Stimulated activated CD8-positive, alpha-beta memory T cell treated with anti-CD3 and anti-CD28 coated beads, Interleukin-15, amount 100 ng/mL, for 48 hours (primary cell): ENCODE results near the gene ZNF564.
"Not testable (repeated sequence)": the region's sequence is repeated elsewhere in the genome, so short reads cannot be mapped to it uniquely, and the experiment has no call there.

Experiments
- DNase-seq, 2 donors: peaks; one replicate each; pipeline ENCODE4 v3.0.0-alpha.2; 2020; ENCODE audit warnings: low read depth in 2 of 2

ZNF564 gene

GRCh38 chr19:12497032-12497431, 54.2 kb downstream of the ZNF564 start:
- no peak for DNase-seq

GRCh38 chr19:12496480-12496879, 54.8 kb downstream of the ZNF564 start:
- no peak for DNase-seq

DNA sequence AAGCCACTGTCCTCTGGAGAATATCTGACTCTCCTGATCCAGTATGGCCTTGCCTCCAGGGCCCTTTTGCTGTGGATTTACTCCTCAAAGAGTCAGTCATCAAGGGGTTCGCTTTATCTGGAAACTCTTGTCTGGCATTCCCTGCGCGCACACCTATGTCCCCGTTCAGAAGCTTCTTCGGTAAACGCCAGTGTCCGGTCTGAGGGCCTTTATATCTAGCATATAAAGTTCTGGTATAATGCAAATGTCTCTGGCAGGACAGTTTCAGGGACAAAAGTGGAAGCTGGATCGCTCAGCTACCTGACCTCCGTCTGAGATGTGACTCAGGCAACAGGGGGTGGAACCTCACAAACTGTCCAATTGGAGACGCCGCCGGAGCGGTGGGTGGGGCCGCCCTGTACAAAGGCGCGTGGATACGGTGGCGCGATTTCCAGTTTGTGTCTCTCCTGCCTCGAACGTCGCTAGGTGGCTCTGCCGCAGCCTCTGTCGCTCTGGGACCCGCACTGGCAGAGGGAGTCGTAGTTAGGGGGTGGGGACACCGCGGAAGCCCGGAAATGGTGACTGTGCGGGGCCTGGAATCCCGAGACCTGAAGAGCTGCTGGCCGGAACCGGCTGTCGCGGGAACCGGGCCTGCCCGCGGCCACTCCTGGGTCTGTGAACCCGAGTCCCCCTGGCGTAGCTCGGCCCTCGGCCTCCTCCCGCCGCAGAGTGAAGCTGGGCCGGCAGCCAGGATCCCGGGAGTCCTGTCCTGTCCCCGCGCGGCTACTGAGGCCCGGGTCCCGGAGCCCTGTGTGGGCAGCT, 56.1 kb downstream of the ZNF564 start:
- peak; percentile 87 to 91 for DNase-seq

- DNase-seq = no peak
Observed at GRCh38 chr19:12494260-12494860, 56.9 kb downstream of the ZNF564 start.

DNA sequence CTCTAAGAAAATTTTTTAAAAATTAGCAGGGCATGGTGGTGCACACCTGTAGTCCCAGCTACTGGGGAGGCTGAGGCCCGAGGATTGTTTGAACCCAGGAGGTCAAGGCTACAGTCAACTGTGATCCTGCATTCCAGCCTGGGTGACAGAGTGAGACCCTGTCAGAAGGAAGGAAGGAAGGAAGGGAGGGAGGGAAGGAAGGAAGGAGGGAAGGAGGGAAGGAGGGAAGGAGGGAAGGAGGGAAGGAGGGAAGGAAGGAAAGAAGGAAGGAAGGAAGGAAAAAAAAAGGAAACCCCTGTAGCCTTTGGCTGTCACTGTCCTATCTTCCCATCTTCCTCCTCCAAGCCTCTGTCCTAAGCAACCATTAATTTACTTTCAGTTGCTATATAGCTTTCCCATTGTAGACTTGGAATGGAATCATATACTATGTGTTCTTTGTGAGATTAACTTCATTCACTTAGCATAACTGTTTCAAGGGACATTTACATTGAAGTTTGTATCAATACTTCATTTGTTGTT, 65.0 kb downstream of the ZNF564 start:
- DNase-seq = not testable (repeated sequence)

- no peak for DNase-seq
Observed at GRCh38 chr19:12485571-12485970, 65.7 kb downstream of the ZNF564 start.

- DNase-seq = no peak
Observed at GRCh38 chr19:12485052-12485416, 66.2 kb downstream of the ZNF564 start.

- peak; percentile 80 to 83 for DNase-seq
Observed at GRCh38 chr19:12484371-12485051, 66.8 kb downstream of the ZNF564 start, which contains the start of gene ZNF709. ZNF709 (minus strand) TSS chr19:12484816; CDS start chr19:12484657, 159 bp downstream.

DNA sequence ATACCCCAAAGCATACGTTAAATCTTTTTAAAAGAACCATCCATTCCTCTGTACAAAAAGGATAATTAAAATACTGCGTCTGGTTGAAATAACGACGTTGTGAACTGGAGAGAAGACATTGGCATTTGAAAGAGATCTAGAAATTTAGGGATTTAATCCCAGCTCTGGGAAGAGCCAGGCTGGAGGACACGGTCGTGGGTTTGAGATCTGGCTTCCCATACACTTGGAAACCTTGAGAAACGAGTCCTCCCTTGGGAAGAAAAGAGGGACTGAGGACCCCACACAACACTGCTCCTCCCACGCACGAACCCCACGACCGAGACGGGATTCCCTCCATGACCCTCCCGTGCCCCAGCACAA, 67.3 kb downstream of the ZNF564 start:
- no peak for DNase-seq

DNA sequence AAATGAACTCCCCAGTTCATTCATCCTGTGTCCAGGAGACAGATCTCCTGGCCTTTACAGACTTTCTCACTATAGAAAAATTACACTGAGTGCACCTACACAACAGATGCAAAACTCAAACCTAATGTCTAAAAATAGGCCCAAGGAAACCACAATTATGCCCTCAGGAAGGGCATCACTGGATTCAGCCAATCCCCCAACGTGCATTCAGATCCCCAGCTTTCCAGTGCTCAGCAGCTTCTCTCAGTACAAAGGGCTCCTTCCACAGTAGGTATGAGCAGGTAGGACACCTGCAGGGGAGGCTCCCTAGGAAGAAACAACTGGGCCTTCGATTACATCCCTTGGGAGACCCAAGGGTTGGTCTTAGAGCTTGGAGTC, 68.8 kb downstream of the ZNF564 start:
- no peak for DNase-seq

- DNase-seq = no peak
Observed at GRCh38 chr19:12481781-12482508, 69.3 kb downstream of the ZNF564 start.

GRCh38 chr19:12478234-12478941, 72.9 kb downstream of the ZNF564 start:
- DNase-seq = no peak
